ENCODE measurements around the gene GUSB.

The GUSB gene

DNA sequence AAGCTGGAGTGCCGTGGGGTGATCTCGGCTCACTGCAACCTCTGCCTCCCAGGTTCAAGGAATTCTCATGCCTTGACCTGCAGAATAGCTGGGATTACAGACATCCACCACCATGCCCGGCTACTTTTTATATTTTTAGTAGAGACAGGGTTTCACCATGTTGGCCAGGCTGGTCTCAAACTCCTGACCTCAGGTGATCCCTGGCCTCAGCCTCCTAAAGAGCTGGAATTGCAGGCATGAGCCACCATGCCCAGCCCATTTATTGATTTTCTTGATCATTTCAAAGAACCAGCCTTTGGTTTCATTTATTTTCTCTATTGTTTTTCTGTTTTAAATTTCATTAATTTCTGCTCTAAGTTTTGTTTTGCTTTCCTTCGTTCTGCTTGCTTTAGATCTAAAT, 50.3 kb downstream of the GUSB start:
- DNase-seq (ENCODE audit: low read depth in 2 of 2): no peak

DNA sequence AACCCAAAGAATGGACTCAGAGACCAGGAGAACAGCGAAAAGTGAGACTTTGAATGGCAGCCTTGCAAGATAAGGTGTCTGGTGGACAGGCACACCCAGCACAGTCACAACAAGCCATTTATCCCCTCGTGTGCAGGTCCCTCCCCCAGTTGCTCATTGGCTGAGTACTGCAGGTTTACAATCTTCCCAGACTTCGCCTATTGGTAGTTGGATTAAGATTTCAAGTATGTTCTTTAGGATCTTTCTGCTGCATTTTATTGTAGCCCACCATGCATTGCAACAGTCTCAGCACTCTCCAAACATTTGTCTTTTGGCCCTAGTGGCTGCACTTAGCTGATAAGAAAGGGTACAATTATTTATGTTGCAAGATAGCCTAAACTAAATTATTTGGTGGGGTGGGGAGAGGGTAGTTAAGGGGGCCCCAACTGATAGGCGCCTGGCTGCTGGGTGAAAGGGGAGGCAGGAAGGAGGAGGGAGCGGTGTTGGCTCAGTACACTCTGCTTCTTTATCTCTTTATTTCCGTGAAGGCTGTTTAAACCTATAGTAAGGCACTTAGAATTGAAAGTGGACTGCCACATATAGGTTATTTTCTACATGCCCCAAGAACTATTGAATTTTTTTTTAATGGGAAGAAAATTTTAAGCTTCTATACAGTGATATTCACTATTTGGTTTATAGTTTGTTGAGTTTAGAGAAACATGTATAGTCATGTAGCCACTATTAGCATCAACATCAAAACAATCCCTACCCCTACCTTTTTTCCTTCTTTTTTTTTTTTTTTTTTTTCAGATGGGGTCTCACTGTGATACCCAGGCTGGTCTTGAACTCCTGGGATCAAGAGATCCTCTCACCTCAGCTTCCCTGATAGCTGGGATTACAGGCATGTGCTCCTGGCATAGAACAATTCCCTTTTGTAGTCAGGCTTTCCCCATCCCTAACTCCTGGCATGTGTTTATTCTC, 54.2 kb downstream of the GUSB start:
- DNase-seq (ENCODE audit: low read depth in 2 of 2): no peak

DNA sequence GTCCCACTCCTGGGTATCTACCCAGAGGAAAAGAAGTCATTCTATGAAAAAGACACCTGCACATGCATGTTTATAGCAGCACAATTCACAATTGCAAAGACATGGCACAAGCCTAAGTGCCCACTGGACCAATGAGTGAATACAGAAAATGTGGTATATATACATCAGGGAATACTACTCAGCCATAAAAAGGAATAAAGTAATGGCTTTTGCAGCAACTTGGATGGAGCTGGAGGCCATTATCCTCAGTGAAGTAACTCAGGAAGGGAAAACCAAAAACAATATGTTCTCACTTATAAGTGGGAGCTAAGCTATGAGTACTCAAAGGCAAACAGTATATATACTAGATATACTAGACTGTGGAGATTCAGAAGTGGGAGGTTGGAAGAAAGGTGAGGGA, 55.4 kb downstream of the GUSB start:
- DNase-seq (ENCODE audit: low read depth in 2 of 2): no peak

DNA sequence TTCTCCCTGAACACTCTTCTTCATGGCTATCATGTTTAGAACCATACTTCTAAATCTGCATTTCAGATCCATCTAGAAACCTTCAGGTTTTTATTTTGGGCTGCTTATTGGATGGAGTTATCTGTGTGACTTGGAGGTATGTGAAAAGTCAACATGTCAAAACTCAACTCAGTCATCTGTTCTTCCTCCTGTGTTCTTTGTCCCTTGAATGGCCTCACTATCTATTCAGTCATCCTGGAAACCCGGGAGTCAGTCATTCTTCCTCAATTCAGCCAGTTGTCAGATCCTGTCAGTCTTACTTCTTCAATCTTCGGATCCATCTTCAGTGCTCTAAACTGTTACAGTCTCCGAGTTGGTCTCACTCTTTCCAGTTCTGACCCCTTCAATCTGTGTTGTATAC, 57.0 kb downstream of the GUSB start:
- DNase-seq (ENCODE audit: low read depth in 2 of 2): no peak

DNA sequence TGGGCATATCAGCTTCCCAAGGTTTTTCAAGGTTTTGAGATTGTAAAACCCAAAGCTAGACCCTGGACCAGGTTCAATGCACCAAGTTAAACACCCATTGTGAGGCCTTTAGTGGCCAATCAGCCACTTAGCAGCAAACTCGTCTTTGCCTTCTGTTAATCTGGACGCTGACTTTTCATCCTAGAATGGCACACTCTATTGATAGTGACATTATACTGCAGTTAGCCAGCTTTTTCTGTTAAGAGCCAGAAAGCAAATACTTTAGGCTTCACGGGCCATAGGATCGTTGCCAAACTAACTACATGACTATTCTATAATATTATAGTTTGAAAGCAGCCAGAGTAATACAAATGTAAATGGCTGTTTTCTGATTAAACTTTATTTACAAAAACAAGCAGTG, 57.8 kb downstream of the GUSB start:
- DNase-seq (ENCODE audit: low read depth in 2 of 2): no peak

DNA sequence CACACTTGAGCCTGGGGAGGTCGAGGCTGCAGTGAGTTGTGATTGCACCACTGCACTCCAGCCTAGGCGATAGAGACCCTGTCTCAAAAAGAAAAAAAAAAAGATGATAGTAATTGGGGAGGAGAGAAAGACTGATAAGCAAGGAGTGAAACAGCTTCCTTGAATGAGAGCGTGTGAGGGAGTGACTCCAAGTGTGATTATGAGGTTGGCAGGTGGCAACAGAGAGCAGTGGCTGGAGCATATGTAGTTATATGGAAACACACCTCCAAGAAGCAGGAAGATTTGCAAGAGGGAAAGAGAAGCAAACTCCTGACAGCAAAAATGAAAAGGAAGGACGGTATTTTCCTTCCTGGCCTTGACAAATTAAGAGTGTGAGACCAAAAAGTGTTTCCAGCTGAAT, 58.7 kb downstream of the GUSB start:
- DNase-seq (ENCODE audit: low read depth in 2 of 2): no peak

DNA sequence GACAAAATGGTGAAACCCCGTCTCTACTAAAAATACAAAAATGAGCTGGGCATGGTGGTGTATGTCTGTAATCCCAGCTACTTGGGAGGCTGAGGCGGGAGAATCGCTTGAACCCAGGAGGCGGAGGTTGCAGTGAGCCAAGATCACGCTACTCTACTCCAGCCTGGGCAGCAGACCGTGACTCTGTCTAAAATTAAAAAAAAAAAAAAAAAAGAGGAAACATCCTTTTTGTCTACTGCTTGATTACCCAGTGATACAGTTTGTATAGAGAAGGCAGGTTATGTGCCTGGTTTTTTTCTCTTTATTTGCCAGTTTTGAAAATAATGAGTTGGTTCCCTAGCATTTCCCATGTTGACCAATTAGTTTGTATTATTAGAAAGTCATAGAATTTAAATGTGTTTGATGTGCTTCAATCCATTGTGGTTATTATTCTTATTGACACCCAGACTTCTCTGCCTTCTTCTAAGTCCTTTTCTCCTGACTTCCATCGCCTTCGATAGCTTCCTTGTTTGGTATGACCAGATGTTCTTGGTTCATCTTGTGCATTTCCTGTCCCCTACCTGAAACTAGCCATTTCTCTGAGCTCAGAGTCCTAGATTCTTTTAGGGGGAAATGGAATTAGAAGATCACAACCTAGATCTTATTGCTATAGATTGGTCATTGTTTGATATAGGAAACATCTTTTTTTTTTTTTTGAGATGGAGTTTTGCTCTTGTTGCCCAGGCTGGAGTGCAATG, 65.9 kb downstream of the GUSB start:
- no peak for DNase-seq (ENCODE audit: low read depth in 2 of 2)

DNA sequence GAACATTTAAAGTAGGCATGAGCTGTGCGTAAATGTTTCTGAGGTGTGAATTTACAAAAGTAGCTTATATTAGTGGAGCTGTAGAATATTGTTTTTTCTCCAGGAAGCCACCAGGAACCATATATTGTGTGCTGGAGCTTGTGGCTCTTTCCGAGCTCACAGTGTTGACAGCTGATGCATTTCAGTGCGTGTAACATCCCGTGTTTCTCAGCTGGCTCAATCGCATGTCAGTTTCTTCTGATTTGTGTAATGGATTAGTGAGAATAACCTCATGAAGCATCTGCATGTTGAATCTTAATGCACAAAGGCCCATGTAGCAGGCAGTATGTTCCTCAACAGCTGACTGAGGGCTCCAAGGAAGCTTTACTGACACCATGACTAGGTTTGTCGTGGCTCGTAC, 69.8 kb downstream of the GUSB start:
- DNase-seq (ENCODE audit: low read depth in 2 of 2): no peak
